GM12878 (cell line): ENCODE data around the gene ETV7. TPM values are rescaled to one million over a fixed set of nuclear protein-coding genes. Genes with fewer than 3 reads are reported as not detected.

Source experiments
- ATAC-seq: fragments of 200-7000 bp; cut with Tn5 transposase; 3 replicates; pipeline ENCODE4 v1.9.1; 2020; ENCODE audit warnings: mild to moderate bottlenecking, moderate library complexity
- BruUV-seq: library from RNA; stranded (reverse); fragments of 400-500 nt; replicated peaks from 2 replicates; lab custom pipeline; 2021; lab: Mats Ljungman, UMichigan
- CTCF ChIA-PET: fragments of 300-600 bp; sonication (Branson Sonifier 250); formaldehyde crosslinking; extraction: SDS; loops from one replicate; lab custom pipeline; 2021; ENCODE audit warnings: inconsistent platforms; lab: Yijun Ruan, JAX
- POLR2A ChIA-PET: fragments of 350-600 bp; formaldehyde crosslinking; extraction: SDS; loops from one replicate; lab custom pipeline; 2021; ENCODE audit warnings: inconsistent platforms; lab: Charles Lee
- RAD21 ChIA-PET: fragments of 300-600 bp; sonication (Branson Sonifier 250); formaldehyde crosslinking; loops from one replicate; lab custom pipeline; 2023; ENCODE audit warnings: antibody characterized with exemption; ENCODE audit not compliant: unreplicated experiment; lab: Charles Lee
- SMC1A ChIA-PET: fragments of 300-600 bp; sonication (Branson Sonifier 250); formaldehyde crosslinking; loops from one replicate; lab custom pipeline; 2023; ENCODE audit not compliant: unreplicated experiment, uncharacterized antibody; lab: Charles Lee
- DNase-seq: peaks from one replicate; pipeline ENCODE4 v3.0.0-alpha.2; 2011; ENCODE audit warnings: low read depth, low spot score
- FAIRE-seq: peaks from 3 replicates; lab custom pipeline; 2011; peaks lifted over from hg19 to GRCh38; lab: Jason Lieb, UNC
- H2AFZ ChIP-seq: 2 replicates; pipeline ENCODE4 v1.6.0; 2011; ENCODE audit warnings: low read depth, low read length, control low read depth; ENCODE audit not compliant: control insufficient read depth
- H3K27ac ChIP-seq: 2 replicates; pipeline ENCODE4 v1.5.1; 2011; ENCODE audit warnings: control low read depth; ENCODE audit not compliant: control insufficient read depth, insufficient read depth
- H3K27me3 ChIP-seq, 2 experiments: replicated peaks in 1 of 2; 2 replicates each; pipeline versions ENCODE4 v1.6.0 to v1.6.1; 2011; ENCODE audit warnings: low read length in 1 of 2; ENCODE audit not compliant: control insufficient read depth in 2 of 2, insufficient read depth in 2 of 2
- H3K36me3 ChIP-seq, 2 experiments: 2 replicates each; pipeline ENCODE4 v1.5.1; 2011; ENCODE audit warnings: low read length in 1 of 2; ENCODE audit not compliant: control insufficient read depth in 2 of 2, insufficient read depth in 2 of 2
- H3K4me1 ChIP-seq: 2 replicates; pipeline ENCODE4 v1.6.1; 2011; ENCODE audit warnings: mild to moderate bottlenecking, low read length, moderate library complexity, mixed read lengths; ENCODE audit not compliant: control insufficient read depth, insufficient read depth
- H3K4me2 ChIP-seq: 2 replicates; pipeline ENCODE4 v1.6.0; 2011; ENCODE audit warnings: control low read depth; ENCODE audit not compliant: control insufficient read depth, insufficient read depth
- H3K4me3 ChIP-seq: fragments of 200-600 bp; sonication (generic); 2 replicates; pipeline ENCODE4 v1.5.1; 2016
- H3K79me2 ChIP-seq: 2 replicates; pipeline ENCODE4 v1.6.0; 2011; ENCODE audit warnings: low read length; ENCODE audit not compliant: control insufficient read depth, insufficient read depth
- H3K9ac ChIP-seq: 2 replicates; pipeline ENCODE4 v1.8.0; 2011; ENCODE audit warnings: low read length, control low read depth, mixed read lengths; ENCODE audit not compliant: control insufficient read depth, insufficient read depth
- H3K9me3 ChIP-seq: replicated peaks from 3 replicates; pipeline ENCODE4 v1.5.1; 2011; ENCODE audit warnings: mild to moderate bottlenecking, low read length; ENCODE audit not compliant: control insufficient read depth, insufficient read depth
- H4K20me1 ChIP-seq: 2 replicates; pipeline ENCODE4 v1.6.0; 2011; ENCODE audit not compliant: control insufficient read depth, insufficient read depth
- BHLHE40 ChIP-seq, 2 experiments: fragments of 450-650 bp in 1 of 2; IDR thresholded peaks; 2 replicates each; pipeline ENCODE4 v1.6.1; 2011 to 2017; ENCODE audit warnings: low read depth in 2 of 2, borderline replicate concordance in 1 of 2, improper control_type of control experiment in 1 of 2, low read length in 1 of 2, mild to moderate bottlenecking in 1 of 2
- CREM ChIP-seq: IDR thresholded peaks from 2 replicates; pipeline ENCODE4 v1.6.1; 2014; ENCODE audit warnings: antibody characterized with exemption, low read depth
- JUNB ChIP-seq: IDR thresholded peaks from 2 replicates; pipeline ENCODE4 v1.6.1; 2016; ENCODE audit warnings: antibody characterized with exemption, mild to moderate bottlenecking
- MTA3 ChIP-seq: IDR thresholded peaks from 2 replicates; pipeline ENCODE4 v1.6.1; 2012; ENCODE audit warnings: low read length, inconsistent platforms, borderline replicate concordance
- RB1 ChIP-seq: fragments of 450-650 bp; formaldehyde crosslinking; IDR thresholded peaks from 2 replicates; pipeline ENCODE4 v1.6.1; 2017; ENCODE audit warnings: mild to moderate bottlenecking, borderline replicate concordance
- TBL1XR1 ChIP-seq: IDR thresholded peaks from 2 replicates; pipeline ENCODE4 v1.6.1; 2012; ENCODE audit warnings: low read depth, low read length, improper control_type of control experiment
- TCF12 ChIP-seq: IDR thresholded peaks from 2 replicates; pipeline ENCODE4 v1.6.1; 2011; ENCODE audit warnings: low read depth, mild to moderate bottlenecking, low read length
- WRNIP1 ChIP-seq: IDR thresholded peaks from 2 replicates; pipeline ENCODE4 v1.6.1; 2011; ENCODE audit warnings: low read depth, low read length, improper control_type of control experiment, borderline replicate concordance
- ZBTB33 ChIP-seq: fragments of 450-650 bp; IDR thresholded peaks from 2 replicates; pipeline ENCODE4 v1.6.1; 2017; ENCODE audit warnings: mild to moderate bottlenecking
- ZNF687 ChIP-seq: fragments of 450-650 bp; IDR thresholded peaks from 2 replicates; pipeline ENCODE4 v1.6.1; 2017; ENCODE audit warnings: mild to moderate bottlenecking, moderate library complexity
- whole genome bisulfite sequencing: methylation state at CpG from one replicate; pipeline ENCODE4 v1.1.6; 2016; ENCODE audit warnings: low lambda C conversion rate; ENCODE audit not compliant: insufficient replicate concordance, insufficient coverage; ENCODE audit errors: missing lambda C conversion rate; 5-methylcytosine and 5-hydroxymethylcytosine counted together
- in situ Hi-C: fragments of 300-500 bp; cut with MboI; formaldehyde crosslinking; loops from 9 replicates; pipeline ENCODE4 v1.14.3; 2018; ENCODE audit warnings: mixed read lengths
- intact Hi-C: fragments of 100-400 bp; cut with micrococcal nuclease; formaldehyde crosslinking; loops from one replicate; pipeline ENCODE4 v1.14.2; 2022; ENCODE audit not compliant: unreplicated experiment
- polyA plus RNA-seq, 11 experiments: library from polyadenylated mRNA; depleted of rRNA in 4 of 11; unstranded in 6 of 11; stranded (reverse) in 5 of 11; fragments of >200 nt; fragmentation: Nextera tagmentation in 4 of 11; fragmentation: Illumina TruSeq in 1 of 11; extraction: Ambion mirVana in 4 of 11; extraction: Trizol in 1 of 11; gene quantifications; 1 replicate in 1 of 11; 2 replicates in 10 of 11; pipeline versions ENCODE4 v1.2.1 to v1.2.3, GENCODE V29; 2011 to 2016; ENCODE audit warnings: inconsistent platforms in 2 of 11, missing spikeins in 2 of 11, low read depth in 1 of 11
- total RNA-seq, 4 experiments: library from RNA; depleted of rRNA in 3 of 4; stranded (reverse); fragments of >200 nt in 3 of 4; fragmentation: Illumina TruSeq in 1 of 4; extraction: Trizol in 1 of 4; gene quantifications; 2 replicates each; pipeline versions ENCODE4 v1.2.1 to v1.2.3, GENCODE V29; 2013 to 2021

ETV7 gene
- total and polyA plus RNA-seq, 10 of the 15 experiments (the other 5 are each of a cell fraction or from before 2014, with no cell fraction given) = 0.04 to 1.8 (median 1.3) TPM

- H3K79me2 ChIP-seq = no peaks in the 10 kb centered on the region
- H3K9me3 ChIP-seq = no peaks in the 10 kb centered on the region
- RAD21 ChIA-PET = no interaction called here
- ATAC-seq = no peak
- H3K4me1 ChIP-seq = peaks cover 36% of the 10 kb centered on the region
- FAIRE-seq = no peak
- H3K9ac ChIP-seq = no peak overlapping the region
- SMC1A ChIA-PET = no interaction called here
- H3K27me3 ChIP-seq = no peaks in the 10 kb centered on the region
- CTCF ChIA-PET = interaction anchor here (0.7 kb wide), 1 partner anchor 8 kb away, joined by 3 read pairs; no protein-coding TSS in a partner anchor
- no peak overlapping the region for H2AFZ ChIP-seq
- H4K20me1 ChIP-seq = no peaks in the 10 kb centered on the region
- POLR2A ChIA-PET = no interaction called here
- H3K4me2 ChIP-seq = no peak overlapping the region
- no peak overlapping the region for H3K27ac ChIP-seq
- no peak for DNase-seq
- no peaks in the 10 kb centered on the region for H3K36me3 ChIP-seq
- in situ Hi-C loops (no loop called here), intact Hi-C loops (no loop called here)
- H3K4me3 ChIP-seq = no peak overlapping the region
- TF ChIP-seq BHLHE40 (IDR thresholded peaks at IDR 0.05; ENCODE audit: borderline replicate concordance in 1 of 2, low read depth in 2 of 2, low read length in 1 of 2) (no peak), TBL1XR1 (no peak), TCF12 (no peak), RB1 (no peak), JUNB (no peak), ZBTB33 (no peak), CREM (no peak), MTA3 (no peak), ZNF687 (no peak), WRNIP1 (no peak)
- BruUV-seq = no TSS peak
- 81% methylated on average over 6 of the region's 8 CpGs for WGBS
Observed at GRCh38 chr6:36376742-36377141, 10.7 kb downstream of the ETV7 start.
